GM19025 (cell line): Measurements from ENCODE around the gene CD300LG.
"Not testable (repeated sequence)": the region's sequence is repeated elsewhere in the genome, so short reads cannot be mapped to it uniquely, and the experiment has no call there.

ENCODE experiments used
- ATAC-seq: cut with Tn5 transposase; IDR thresholded peaks from one replicate; pipeline ENCODE4 v1.9.1; 2021; ENCODE audit warnings: mild to moderate bottlenecking, low read depth, moderate library complexity; ENCODE audit not compliant: unreplicated experiment

The CD300LG gene

GRCh38 chr17:43877031-43877430 lies 30.1 kb downstream of the CD300LG start:
- no peak for ATAC-seq

- ATAC-seq = no peak
Measured at GRCh38 chr17:43877451-43878155, 30.6 kb downstream of the CD300LG start.

- no peak for ATAC-seq
Measured at GRCh38 chr17:43878260-43879175, 31.5 kb downstream of the CD300LG start.

- ATAC-seq = no peak
Measured at GRCh38 chr17:43879723-43880419, 32.9 kb downstream of the CD300LG start.

- no peak for ATAC-seq
Measured at GRCh38 chr17:43880420-43880991, 33.5 kb downstream of the CD300LG start.

GRCh38 chr17:43881181-43881580 lies 34.2 kb downstream of the CD300LG start:
- ATAC-seq = no peak

GRCh38 chr17:43881758-43882505 lies 35.0 kb downstream of the CD300LG start:
- no peak for ATAC-seq

- no peak for ATAC-seq
Measured at GRCh38 chr17:43882761-43883415, 35.9 kb downstream of the CD300LG start.

- ATAC-seq = no peak
Measured at GRCh38 chr17:43888548-43888947, 41.6 kb downstream of the CD300LG start.

GRCh38 chr17:43890240-43890639 lies 43.3 kb downstream of the CD300LG start:
- no peak for ATAC-seq

GRCh38 chr17:43891851-43892646 lies 45.1 kb downstream of the CD300LG start:
- no peak for ATAC-seq

- ATAC-seq = no peak
Measured at GRCh38 chr17:43892647-43892952, 45.6 kb downstream of the CD300LG start.

GRCh38 chr17:43894494-43894893 lies 47.5 kb downstream of the CD300LG start:
- ATAC-seq = not testable (repeated sequence)

GRCh38 chr17:43897831-43898230 lies 50.9 kb downstream of the CD300LG start:
- no peak for ATAC-seq

GRCh38 chr17:43898446-43898845 lies 51.5 kb downstream of the CD300LG start:
- no peak for ATAC-seq

- ATAC-seq = peak; percentile 99
Measured at GRCh38 chr17:43900183-43900857, 53.3 kb downstream of the CD300LG start.

GRCh38 chr17:43900858-43901754 lies 54.1 kb downstream of the CD300LG start:
- no peak for ATAC-seq
